ENCODE results near the gene MYO1B. TPM values are rescaled to one million over a fixed set of nuclear protein-coding genes. Genes with fewer than 3 reads are reported as not detected.

The MYO1B gene
- total RNA-seq, 1 donor from 2014 or later, result 74.9 TPM

DNA sequence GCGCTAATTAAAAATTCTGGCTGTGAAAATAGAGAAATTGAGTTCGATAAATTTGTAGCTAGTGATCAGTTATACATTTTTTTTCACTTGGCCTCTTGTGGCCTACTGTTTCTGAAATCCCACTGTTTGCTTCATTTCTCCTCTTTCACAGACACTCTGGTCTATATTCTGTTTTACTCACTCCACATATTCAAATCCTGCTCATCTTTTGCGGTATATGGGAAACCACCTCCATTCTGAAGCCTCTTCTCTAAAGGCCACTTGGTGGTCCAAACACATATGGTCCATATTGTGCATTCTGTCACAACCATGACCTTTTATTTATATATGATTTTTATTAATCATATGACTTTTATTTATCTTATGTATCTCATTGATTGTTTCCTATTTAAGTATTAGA lies 67.0 kb downstream of the MYO1B start:
- DNase-seq (ENCODE audit: low spot score), result no peak
- ATAC-seq, result no peak
- intact Hi-C loops (cut with DNase I), result no loop called here

DNA sequence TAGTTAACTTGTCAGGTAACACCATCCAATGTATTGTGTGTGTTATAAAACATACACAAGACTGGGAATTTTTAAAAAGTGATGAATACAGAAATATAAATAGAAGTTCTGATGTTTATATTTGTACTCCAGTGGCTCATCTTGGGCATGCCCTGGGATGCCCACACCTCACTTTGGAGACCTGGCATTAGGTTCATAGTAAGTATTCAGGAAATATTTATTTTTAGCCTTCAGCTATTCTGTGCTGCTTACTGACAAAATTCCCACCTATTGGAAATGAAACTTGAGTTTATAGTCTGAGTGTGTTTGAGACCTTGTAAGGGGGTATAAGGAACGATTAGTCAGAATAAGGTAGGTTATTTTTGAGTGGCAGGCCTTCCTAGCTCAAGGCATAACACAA lies 67.5 kb downstream of the MYO1B start:
- intact Hi-C loops (cut with DNase I), result no loop called here
- no peak for DNase-seq (ENCODE audit: low spot score)
- ATAC-seq, result no peak

DNA sequence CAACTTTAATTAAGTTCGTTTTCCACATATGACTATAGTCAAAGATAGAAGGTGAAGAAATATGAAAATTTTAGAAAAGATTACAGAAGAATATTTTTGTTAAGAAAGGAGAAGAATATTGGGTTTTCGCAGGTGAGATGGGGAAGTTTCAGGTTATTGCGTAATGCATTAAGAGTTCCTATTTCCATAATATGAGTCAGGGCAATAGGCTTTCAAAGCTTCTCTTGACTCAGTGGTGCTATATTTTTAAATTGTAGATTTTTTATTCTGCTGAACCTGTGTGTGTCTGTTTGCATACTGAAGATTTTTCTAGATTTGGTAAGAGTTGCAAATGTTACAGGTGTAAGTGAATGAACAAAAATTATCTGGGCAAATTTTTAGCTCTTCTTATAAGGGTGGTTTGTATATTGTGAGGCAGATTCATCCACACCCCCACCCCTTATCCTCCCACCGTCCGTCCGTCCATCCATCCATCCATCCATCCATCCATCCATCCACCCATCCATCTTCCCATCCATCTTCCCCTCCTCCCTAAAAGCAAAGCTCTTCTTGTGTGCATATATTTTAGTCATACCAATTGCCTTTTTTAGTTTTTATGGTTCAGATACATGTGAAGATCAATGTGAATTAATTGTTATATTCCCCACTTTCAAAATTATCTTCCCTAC lies 69.6 kb downstream of the MYO1B start:
- no peak for DNase-seq (ENCODE audit: low spot score)
- intact Hi-C loops (cut with DNase I), result no loop called here
- no peak for ATAC-seq

DNA sequence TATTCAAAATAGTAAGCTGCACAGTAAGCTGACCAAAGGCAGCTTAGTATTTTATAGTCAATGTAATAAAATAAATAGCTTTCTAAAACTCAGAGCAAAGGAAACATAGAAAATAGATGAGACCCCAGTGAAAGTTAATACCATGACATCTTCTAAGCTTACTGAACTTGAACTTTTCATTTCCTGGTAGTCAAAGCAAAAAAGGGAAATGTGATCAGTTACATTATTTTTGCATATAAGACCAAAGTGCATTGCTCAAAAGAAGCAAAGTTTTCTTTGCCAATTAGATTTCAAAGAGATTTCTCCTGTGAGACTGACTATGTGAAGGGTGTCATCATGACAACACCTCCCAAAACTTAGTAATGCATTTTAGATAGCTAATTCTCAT lies 70.2 kb downstream of the MYO1B start:
- intact Hi-C loops (cut with DNase I), result no loop called here
- ATAC-seq (no peak), DNase-seq (ENCODE audit: low spot score) (no peak)

DNA sequence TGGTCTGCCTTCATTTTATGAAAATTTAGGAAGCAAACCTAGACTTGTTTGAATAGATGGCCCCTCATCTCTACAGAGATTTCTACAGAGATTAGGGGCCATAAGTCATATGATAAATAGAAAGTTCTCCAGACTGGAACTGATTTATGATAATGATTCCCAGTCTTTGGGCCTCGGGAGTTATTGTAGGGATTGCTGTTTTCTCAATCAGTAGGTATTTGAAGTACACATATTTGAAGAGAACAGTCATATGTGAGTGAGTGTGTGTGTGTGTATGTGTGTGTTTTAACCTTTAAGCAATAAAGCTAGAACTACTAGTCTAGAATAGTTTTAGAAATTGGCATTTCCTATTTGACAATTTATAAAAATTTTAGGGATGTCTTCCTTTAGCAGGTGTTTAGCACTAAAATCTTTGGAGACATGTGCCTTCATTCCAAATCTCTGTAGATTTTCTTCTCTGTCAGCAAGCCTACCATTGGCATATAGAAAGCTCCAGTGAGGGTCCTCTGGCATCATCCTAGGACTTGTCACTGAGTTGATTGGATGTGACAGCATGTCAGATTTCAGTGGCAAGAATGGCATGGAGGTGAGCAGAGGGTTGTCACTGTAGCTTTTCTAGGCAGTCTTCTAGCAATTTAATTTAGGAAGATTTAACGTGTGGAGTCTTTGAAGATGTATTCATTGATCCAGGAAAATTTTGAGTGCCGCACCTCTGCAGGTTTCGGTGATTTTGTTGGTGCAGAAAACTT lies 71.2 kb downstream of the MYO1B start:
- no peak for ATAC-seq
- DNase-seq (ENCODE audit: low spot score), result no peak
- intact Hi-C loops (cut with DNase I), result no loop called here

DNA sequence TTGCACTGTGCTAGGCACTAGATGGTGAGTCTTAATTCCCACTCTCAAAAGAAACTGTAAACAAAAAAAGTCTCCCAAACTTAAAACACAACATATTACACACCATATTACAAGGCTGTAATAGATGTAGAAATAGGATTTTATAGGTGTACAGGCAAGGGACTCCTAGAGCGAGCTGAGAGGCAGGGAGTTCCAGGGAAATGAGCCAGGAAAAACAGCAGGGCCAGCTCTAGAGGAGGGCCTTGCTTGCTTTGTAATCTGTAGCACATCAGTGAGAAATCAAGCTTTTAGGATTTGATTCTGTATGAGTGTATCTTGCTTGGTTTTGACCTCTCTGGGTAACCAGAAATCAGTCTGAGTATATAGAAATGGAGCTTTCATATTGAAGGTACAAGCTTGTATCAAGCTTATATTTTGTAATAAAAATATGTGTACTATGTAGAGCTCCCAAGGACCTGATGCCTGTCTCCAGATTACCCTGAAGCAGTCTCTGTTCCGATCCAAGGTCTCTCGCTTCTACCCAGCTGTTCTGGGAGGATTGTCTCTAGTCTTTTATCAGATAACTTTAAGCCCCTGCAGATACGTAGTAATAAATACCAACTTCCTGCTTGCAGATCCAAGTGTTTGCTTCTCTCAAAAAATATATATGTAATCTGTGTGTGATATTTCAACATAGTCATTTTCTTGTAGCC lies 73.0 kb downstream of the MYO1B start:
- DNase-seq (ENCODE audit: low spot score) (no peak), ATAC-seq (peak; percentile 82)
- intact Hi-C loops (cut with DNase I), result no loop called here

DNA sequence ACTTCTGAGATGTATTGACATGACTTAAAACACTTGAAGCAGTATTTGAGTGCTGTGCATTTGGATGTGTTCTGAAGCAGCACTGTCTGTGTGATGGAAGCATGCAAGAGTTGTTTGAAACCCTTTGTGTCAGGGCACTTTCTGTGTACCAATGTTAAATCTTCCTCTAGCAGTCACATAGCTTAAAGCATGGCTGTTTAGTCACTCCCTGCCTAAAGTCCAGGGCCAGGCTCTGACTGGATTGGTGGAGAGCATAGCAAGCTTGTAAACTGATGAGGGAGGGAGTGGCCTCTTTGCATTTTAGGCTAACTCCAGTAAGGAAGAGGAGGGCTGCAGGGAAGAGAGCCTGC lies 73.5 kb downstream of the MYO1B start:
- DNase-seq (ENCODE audit: low spot score) (no peak), ATAC-seq (peak; percentile 7)
- intact Hi-C loops (cut with DNase I), result no loop called here

DNA sequence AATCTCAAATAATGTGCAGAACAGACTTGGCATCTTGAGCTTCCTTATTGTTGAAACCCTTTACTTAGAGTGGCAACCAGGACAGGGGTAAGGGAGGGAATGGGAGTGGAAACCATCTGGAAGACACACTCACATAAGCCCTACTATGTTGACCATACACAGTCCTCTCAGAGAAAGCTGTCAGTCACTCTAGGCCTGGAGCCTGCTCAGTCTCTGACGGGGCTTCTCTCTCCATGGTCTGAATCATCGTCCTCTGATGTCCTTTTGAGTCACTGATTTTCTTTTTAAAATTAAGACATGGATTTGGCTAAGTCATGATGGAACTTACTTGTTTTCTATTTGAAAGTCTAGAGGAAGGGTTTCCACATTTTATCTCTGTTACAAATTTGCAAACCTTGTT lies 74.0 kb downstream of the MYO1B start:
- intact Hi-C loops (cut with DNase I), result no loop called here
- DNase-seq (ENCODE audit: low spot score) (no peak), ATAC-seq (peak; percentile 35)

DNA sequence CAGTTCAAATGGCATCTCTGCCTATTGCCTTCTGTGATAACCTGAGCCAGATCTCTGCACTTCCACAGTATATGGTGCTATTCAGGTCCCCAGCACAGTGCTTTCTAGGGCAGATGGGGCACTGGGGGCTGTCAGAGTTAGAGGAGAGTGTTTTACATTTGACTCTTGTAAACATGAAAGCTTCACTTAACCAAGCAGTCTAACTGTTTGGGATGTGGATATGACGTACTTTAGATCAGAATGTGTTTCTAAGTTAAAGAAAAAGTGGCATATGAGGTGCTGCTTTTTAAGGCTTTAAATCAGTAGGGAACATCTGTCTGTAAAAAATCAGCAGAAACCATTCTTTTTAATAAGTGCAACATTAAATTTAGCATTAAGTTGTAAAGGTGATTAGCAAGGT lies 75.7 kb downstream of the MYO1B start:
- intact Hi-C loops (cut with DNase I), result no loop called here
- no peak for ATAC-seq
- no peak for DNase-seq (ENCODE audit: low spot score)

DNA sequence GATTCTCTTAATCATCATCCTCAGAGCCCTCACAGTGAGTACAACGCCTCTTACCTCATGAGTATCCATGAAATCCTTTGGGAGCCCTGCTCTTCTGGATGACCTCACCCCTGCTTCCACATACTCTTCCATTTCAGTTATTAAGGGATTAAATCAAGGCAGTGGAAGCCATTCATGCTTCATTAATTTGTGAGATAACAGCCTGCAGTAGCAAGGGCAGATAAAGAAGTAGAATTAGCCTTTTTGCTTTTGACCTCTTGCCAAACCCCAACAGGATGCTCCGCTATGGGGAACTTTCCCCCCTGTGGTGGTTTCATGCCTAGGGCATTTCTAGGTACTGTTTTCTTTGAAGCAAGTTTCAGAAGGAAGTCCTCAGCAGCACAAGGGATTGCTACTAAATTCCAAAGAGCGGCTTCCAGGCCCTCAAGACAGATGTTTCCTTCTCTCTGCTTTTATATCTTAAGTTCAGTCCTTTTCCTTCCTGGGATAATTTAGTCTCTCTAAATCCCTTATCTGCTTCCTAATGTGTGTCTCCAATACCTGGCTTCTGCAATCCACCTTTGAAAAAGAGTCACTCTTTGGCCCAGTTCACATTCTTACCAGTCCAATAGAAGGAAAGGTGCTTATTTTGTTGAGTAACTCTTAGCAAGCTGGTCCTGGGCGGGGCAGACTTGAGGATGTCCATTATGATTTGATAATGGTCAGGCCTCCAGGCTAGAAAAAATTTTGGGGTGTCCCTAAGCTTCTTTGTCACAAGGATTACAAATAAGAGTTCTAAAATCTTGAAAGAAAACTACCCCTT lies 76.9 kb downstream of the MYO1B start:
- intact Hi-C loops (cut with DNase I), result no loop called here
- ATAC-seq (peak; percentile 51), DNase-seq (ENCODE audit: low spot score) (no peak)

DNA sequence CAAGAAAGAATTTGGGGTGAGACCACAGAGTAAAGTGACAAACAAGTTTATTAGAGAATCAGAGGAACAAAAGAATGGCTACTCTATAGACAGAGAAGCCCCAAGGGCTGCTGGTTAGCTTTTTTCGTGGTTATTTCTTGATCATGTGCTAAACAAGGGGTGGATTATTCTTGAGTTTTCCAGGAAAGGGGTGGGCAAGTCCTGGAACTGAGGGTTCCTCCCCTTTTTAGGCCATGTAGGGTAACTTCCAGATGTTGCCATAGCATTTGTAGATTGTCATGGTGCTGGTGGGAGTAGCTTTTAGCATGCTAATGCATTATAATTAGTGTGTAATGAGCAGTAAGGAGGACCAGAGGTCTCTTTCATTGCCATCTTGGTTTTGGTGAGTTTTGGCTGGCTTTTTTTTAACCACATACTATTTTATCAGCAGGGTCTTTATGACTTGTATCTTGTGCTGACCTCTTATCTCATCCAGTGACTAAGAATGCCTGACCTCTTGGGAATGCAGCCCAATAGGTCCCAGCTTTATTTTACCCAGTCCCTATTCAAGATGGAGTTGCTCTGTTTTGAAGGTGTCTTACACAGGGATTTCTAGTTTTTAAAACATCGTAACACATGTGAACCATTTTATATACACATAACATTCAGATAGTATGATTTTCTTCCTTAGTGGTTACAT lies 77.8 kb downstream of the MYO1B start:
- no peak for DNase-seq (ENCODE audit: low spot score)
- intact Hi-C loops (cut with DNase I), result no loop called here
- no peak for ATAC-seq

DNA sequence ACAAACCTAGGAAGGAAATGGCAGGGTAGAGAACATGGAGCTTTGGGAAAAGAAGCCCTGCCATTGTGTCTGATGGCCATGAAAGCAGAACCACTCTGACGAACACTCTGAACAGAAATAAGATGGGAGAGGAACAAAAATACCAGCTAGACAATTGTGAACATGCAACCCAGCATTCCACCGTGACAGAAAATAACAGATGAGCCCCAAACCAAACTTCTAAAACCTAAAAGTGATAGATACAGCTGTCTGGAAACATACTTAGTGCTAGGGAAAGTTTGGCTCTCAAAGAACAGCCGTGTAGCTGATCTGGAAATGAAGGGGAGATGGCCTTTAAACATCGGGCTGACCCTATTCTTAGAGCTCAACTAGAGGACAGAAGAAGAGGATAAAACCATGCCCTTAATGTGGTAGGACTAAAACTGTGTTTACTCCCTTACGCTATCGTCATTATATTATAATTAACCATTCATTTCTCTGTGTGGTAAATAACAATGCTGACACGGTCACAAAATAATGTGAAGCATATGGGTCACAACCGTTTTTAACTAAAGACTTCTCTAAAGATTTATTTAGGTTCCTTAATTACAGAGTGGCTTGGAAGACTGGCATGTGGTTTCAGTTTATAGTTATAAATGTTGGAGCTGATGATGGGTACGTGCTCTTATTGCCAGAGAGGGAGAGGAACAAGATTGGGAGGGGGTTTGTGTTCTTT lies 80.6 kb downstream of the MYO1B start:
- ATAC-seq, result no peak
- no peak for DNase-seq (ENCODE audit: low spot score)
- intact Hi-C loops (cut with DNase I), result no loop called here

DNA sequence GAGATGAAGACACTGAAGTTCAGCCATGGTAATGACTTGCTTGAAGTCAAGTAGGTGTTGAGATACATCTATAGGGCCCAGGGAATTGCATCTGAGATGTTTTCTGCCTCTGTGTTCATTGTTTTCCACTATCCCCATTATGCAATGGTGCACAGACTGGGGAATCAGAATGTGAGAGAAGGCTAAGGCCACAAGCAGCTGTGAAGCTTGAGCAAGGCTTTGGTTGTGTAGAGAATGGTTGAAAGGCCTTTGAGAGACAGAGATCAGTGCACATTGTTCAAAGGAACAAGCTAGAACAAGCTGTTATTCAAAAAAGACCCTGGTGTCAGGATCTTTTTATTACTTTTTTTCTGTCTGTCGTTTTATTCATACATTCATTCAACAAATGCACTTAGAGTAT lies 82.3 kb downstream of the MYO1B start:
- intact Hi-C loops (cut with DNase I), result no loop called here
- ATAC-seq, result no peak
- DNase-seq (ENCODE audit: low spot score), result no peak

DNA sequence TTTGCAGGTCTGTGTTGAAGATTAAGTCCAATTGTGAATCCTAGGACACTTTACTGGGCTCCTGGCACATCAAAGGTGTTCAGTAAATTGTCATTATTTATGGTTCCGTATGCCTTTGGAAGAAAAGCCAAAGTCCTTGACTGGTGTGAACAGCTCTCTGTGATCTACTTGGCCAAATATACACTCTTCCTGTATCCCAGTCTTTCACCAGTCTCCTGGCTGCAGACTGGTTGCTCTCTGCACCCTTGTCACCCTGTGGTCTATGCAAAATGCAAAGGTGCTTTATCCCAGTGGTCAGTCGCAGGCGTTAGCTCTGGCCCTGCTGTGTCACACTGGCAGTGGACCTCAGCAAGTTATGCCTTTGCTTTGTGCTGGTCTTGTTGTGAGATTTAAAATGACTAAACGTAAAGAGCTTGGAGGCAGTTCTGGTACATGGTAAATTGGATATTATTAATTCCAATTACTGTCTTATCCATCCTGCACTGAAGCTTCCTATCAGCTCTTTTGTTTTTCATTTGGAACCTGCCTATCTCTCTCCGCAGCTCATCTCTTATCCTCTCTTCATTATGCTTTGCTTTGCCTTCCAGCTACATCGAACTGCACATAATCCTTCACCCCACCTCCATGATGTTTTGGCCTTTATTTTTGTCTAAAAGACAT lies 83.1 kb downstream of the MYO1B start:
- ATAC-seq (no peak), DNase-seq (ENCODE audit: low spot score) (no peak)
- intact Hi-C loops (cut with DNase I), result no loop called here

DNA sequence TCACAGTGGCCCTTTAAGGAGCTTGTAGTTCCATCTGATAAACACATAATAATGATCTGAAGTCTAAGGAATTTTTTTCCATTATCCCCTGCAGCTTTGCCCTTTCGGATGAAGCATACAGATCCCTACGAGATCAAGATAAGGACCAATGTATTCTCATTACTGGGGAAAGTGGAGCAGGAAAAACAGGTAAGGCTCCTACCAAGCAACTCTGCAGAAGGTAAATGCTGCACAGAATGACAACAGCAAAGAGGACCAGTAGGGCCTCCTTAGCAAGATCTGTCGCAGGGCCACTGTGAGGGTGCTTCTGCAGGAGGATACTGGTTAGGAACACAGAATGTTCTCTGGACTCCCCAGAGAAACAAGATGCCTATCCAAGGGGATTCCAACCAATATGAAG lies 84.6 kb downstream of the MYO1B start:
- DNase-seq (ENCODE audit: low spot score) (no peak), ATAC-seq (no peak)
- intact Hi-C loops (cut with DNase I), result no loop called here

DNA sequence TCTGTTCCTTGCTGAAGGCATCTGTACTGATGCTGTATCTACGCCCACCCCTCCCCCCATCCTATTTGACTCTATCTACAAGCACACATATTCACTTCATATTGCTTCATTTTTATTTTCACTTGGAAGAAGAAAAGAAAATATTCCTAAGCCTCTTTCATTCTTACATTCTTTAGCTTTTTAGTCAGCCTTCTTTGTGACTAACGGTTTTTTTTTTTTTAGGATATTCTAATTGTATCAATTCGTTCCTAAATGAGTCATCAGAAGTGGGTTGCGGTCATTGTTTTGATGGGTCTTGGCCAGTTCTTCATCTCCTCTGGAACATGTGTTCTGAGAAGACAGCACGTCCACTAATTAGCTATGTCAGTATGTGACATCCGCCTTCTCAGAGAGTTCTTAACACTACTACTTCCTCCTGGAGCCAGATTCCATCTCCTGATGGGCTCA lies 88.7 kb downstream of the MYO1B start:
- ATAC-seq, result peak; percentile 68
- DNase-seq (ENCODE audit: low spot score), result no peak
- intact Hi-C loops (cut with DNase I), result no loop called here

DNA sequence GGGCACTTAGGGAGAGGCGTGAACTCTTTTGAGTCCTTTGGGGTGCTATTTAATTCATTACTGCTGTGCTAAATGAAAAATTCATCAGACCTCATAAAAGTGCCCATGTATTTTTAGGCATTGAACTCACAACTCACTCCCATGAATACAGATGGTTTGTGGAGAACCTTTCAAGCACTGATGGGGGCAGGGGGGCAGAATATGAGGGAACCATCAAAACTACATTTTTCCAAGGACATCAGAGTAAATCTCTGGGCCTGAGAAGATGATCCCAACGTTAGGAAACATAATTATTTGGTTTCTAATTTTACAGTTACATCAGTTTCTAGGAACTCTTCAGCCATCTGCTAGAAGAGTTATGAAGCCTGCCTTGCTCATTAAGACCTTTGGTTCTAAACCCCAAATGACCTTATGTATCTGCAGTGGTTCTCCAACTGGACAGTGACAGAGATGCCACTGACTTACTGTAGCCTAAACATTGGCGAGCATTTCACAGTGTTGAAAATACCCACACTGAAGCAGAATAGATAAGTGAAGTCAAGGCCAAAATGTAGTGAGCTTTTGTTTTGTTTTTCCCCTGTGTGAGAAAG lies 90.8 kb downstream of the MYO1B start:
- no peak for DNase-seq (ENCODE audit: low spot score)
- ATAC-seq, result no peak
- intact Hi-C loops (cut with DNase I), result no loop called here

DNA sequence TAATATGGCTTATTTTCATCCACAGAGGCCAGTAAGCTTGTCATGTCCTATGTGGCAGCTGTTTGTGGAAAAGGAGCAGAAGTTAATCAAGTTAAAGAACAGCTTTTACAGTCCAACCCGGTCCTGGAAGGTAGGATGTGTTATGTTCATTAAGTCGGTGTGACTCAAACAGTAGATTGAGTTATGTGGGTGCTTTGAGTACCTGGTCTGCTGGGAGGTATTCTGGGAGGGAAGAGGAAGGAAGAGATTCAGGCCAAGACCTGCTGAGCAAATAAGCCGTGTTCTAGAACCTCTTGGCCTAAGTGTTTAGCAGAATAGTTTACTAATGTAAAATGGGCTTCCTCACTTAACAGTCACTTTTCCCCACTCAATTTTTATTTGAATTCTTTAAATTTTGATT lies 96.2 kb downstream of the MYO1B start:
- no peak for DNase-seq (ENCODE audit: low spot score)
- ATAC-seq, result no peak
- intact Hi-C loops (cut with DNase I), result no loop called here

Data from sciatic nerve (tissue), 2 donors.